Stimulated activated CD4-positive, alpha-beta T cell treated with anti-CD3 and anti-CD28 coated beads, Interleukin-2, amount 100 ng/mL, for 4 hours (primary cell): Measurements from ENCODE around the gene OLFM1.

Experiments used
- DNase-seq: peaks from one replicate; pipeline ENCODE4 v3.0.0-alpha.2; 2020; ENCODE audit warnings: low read depth

Gene OLFM1

GRCh38 chr9:135090081-135090480 lies 2.6 kb downstream of the OLFM1 start:
- DNase-seq: no peak

- no peak for DNase-seq
Measured at GRCh38 chr9:135090547-135090946, 3.1 kb downstream of the OLFM1 start.

GRCh38 chr9:135091545-135091944 lies 4.1 kb downstream of the OLFM1 start:
- no peak for DNase-seq

- no peak for DNase-seq
Measured at GRCh38 chr9:135093111-135093510, 5.6 kb downstream of the OLFM1 start.

GRCh38 chr9:135093911-135094584 lies 6.6 kb downstream of the OLFM1 start:
- DNase-seq: no peak

GRCh38 chr9:135095470-135096407 lies 8.3 kb downstream of the OLFM1 start:
- DNase-seq: no peak

GRCh38 chr9:135096408-135096895 lies 9.0 kb downstream of the OLFM1 start:
- DNase-seq: no peak

GRCh38 chr9:135098400-135099105 lies 11.1 kb downstream of the OLFM1 start:
- no peak for DNase-seq

GRCh38 chr9:135099574-135099973 lies 12.1 kb downstream of the OLFM1 start:
- DNase-seq: no peak

- DNase-seq: no peak
Measured at GRCh38 chr9:135100241-135100681, 12.8 kb downstream of the OLFM1 start.

- no peak for DNase-seq
Measured at GRCh38 chr9:135100725-135101410, 13.4 kb downstream of the OLFM1 start.

- no peak for DNase-seq
Measured at GRCh38 chr9:135101486-135101885, 14.0 kb downstream of the OLFM1 start.

GRCh38 chr9:135101926-135102325 lies 14.5 kb downstream of the OLFM1 start:
- DNase-seq: no peak

GRCh38 chr9:135102331-135102730 lies 14.9 kb downstream of the OLFM1 start:
- no peak for DNase-seq

- DNase-seq: no peak
Measured at GRCh38 chr9:135103001-135103446, 15.6 kb downstream of the OLFM1 start.

- DNase-seq: no peak
Measured at GRCh38 chr9:135103931-135104639, 16.6 kb downstream of the OLFM1 start.

- DNase-seq: no peak
Measured at GRCh38 chr9:135104761-135105160, 17.3 kb downstream of the OLFM1 start.

- DNase-seq: no peak
Measured at GRCh38 chr9:135105211-135105745, 17.8 kb downstream of the OLFM1 start.

GRCh38 chr9:135105938-135106491 lies 18.5 kb downstream of the OLFM1 start:
- no peak for DNase-seq

- DNase-seq: no peak
Measured at GRCh38 chr9:135106551-135107270, 19.2 kb downstream of the OLFM1 start.
